DMS 273 treated with DMSO at 0.1 percent for 48 hours (cell line): ENCODE measurements around the gene EXOC6B.

Experiments
- DNase-seq: peaks from one replicate; lab custom pipeline; 2025; lab: John Stamatoyannopoulos, UW

The EXOC6B gene

GRCh38 chr2:72210470-72210869, 615.4 kb downstream of the EXOC6B start:
- DNase-seq: no peak

- no peak for DNase-seq
These were observed 617.6 kb downstream of the EXOC6B start for GRCh38 chr2:72208225-72208624.

- no peak for DNase-seq
These were observed 618.5 kb downstream of the EXOC6B start for GRCh38 chr2:72207334-72207733.

- DNase-seq: no peak
These were observed 620.3 kb downstream of the EXOC6B start for GRCh38 chr2:72205504-72205881.

GRCh38 chr2:72204786-72205503, 620.9 kb downstream of the EXOC6B start:
- no peak for DNase-seq

- no peak for DNase-seq
These were observed 621.6 kb downstream of the EXOC6B start for GRCh38 chr2:72204156-72204785.

GRCh38 chr2:72198532-72199241, 627.1 kb downstream of the EXOC6B start:
- DNase-seq: no peak

GRCh38 chr2:72193723-72194122, 632.1 kb downstream of the EXOC6B start:
- no peak for DNase-seq

GRCh38 chr2:72191441-72191840, 634.4 kb downstream of the EXOC6B start:
- no peak for DNase-seq

GRCh38 chr2:72185206-72185605, 640.6 kb downstream of the EXOC6B start:
- no peak for DNase-seq

GRCh38 chr2:72183466-72183865, 642.4 kb downstream of the EXOC6B start:
- DNase-seq: no peak

- no peak for DNase-seq
These were observed 642.8 kb downstream of the EXOC6B start for GRCh38 chr2:72183016-72183415.

GRCh38 chr2:72182547-72182946, 643.3 kb downstream of the EXOC6B start:
- DNase-seq: no peak

- no peak for DNase-seq
These were observed 644.2 kb downstream of the EXOC6B start for GRCh38 chr2:72181616-72182015.

- DNase-seq: no peak
These were observed 645.5 kb downstream of the EXOC6B start for GRCh38 chr2:72180351-72180750.

GRCh38 chr2:72178551-72178950, 647.3 kb downstream of the EXOC6B start:
- DNase-seq: no peak

- DNase-seq: no peak
These were observed 649.6 kb downstream of the EXOC6B start for GRCh38 chr2:72176281-72176680.

GRCh38 chr2:72175636-72176035, 650.2 kb downstream of the EXOC6B start:
- DNase-seq: no peak

- no peak for DNase-seq
These were observed 652.1 kb downstream of the EXOC6B start for GRCh38 chr2:72173640-72174321.

GRCh38 chr2:72172478-72172877, 653.4 kb downstream of the EXOC6B start:
- DNase-seq: no peak

GRCh38 chr2:72166279-72166678, 659.6 kb downstream of the EXOC6B start:
- DNase-seq: no peak

GRCh38 chr2:72165792-72166191, 660.0 kb downstream of the EXOC6B start:
- no peak for DNase-seq

GRCh38 chr2:72162574-72162973, 663.3 kb downstream of the EXOC6B start:
- no peak for DNase-seq
